IPS DF 6.9 (cell line): ENCODE results near the gene ROMO1.
"Not testable (repeated sequence)": the region's sequence is repeated elsewhere in the genome, so short reads cannot be mapped to it uniquely, and the experiment has no call there.

Experiments
- DNase-seq: peaks from one replicate; pipeline ENCODE4 v3.0.0-alpha.2; 2013; ENCODE audit warnings: low read depth, low spot score
- H3K27ac ChIP-seq: one replicate; pipeline ENCODE4 v1.5.1; 2013; ENCODE audit warnings: low read length, control low read depth
- H3K27me3 ChIP-seq: 2 replicates; pipeline ENCODE4 v1.6.1; 2013; ENCODE audit warnings: mild to moderate bottlenecking, low read length; ENCODE audit not compliant: control insufficient read depth, insufficient read depth
- H3K36me3 ChIP-seq: 2 replicates; pipeline ENCODE4 v1.6.1; 2013; ENCODE audit warnings: low read length; ENCODE audit not compliant: control insufficient read depth, insufficient read depth
- H3K4me1 ChIP-seq: 2 replicates; pipeline ENCODE4 v1.6.1; 2013; ENCODE audit warnings: low read length; ENCODE audit not compliant: control insufficient read depth, insufficient read depth
- H3K4me3 ChIP-seq: 2 replicates; pipeline ENCODE4 v1.5.1; 2013; ENCODE audit warnings: mild to moderate bottlenecking, low read length
- H3K9me3 ChIP-seq: 2 replicates; pipeline ENCODE4 v1.6.1; 2013; ENCODE audit warnings: low read length, inconsistent platforms; ENCODE audit not compliant: control insufficient read depth, insufficient read depth
- WGBS: extraction: QIAGEN DNeasy Blood & Tissue Kit; methylation state at CpG from one replicate; pipeline ENCODE4 v1.1.7; 2013; ENCODE audit warnings: mixed read lengths, missing lambda C conversion rate; ENCODE audit not compliant: insufficient read length, insufficient coverage; 5-methylcytosine and 5-hydroxymethylcytosine counted together

Gene ROMO1

DNA sequence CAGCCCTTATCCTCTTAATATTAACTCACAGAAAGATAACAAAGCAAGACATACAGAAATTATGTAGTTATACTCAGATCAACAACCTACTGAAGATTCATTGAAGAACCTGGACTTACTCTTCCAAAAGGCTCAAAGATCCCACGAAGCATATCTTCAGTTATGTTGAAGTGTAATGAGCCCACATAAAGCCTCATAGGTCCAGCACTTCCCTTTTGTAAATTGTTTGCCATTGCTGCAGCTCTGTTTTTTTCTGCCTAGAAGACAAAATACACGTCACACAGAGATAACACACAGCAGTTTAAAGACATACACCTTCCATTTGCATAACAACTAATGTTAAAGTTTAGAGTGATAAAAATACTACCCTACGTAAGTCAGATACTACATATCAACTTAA lies 22.4 kb downstream of the ROMO1 start:
- no CpG with 5 or more reads among the region's 3 CpGs for WGBS
- Histone ChIP-seq H3K9me3 (no peaks in the 10 kb centered on the region), H3K36me3 (peaks cover 42% of the 10 kb centered on the region), H3K4me1 (no peaks in the 10 kb centered on the region), H3K27ac (no peak overlapping the region), H3K27me3 (no peaks in the 10 kb centered on the region), H3K4me3 (no peak overlapping the region)
- no peak for DNase-seq

DNA sequence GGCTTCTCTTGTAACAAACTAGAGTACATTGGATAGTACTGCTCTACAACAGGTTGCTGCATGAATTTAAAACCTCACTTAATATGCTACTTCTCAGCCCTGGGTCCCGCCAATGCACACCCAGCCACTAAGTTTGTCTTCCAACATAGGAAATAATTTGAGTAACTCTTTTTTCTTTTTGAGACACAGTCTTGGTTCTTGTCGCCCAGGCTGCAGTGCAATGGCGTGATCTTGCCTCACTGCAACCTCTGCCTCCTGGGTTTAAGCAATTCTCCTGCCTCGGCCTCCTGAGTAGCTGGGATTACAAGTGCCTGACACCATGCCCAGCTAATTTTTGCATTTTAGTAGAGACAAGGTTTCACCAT lies 24.1 kb downstream of the ROMO1 start:
- no CpG with 5 or more reads among the region's 4 CpGs for WGBS
- peaks cover 45% of the 10 kb centered on the region for H3K36me3 ChIP-seq
- not testable (repeated sequence) for DNase-seq, H3K27me3 ChIP-seq, H3K4me3 ChIP-seq, H3K4me1 ChIP-seq, H3K27ac ChIP-seq, H3K9me3 ChIP-seq

DNA sequence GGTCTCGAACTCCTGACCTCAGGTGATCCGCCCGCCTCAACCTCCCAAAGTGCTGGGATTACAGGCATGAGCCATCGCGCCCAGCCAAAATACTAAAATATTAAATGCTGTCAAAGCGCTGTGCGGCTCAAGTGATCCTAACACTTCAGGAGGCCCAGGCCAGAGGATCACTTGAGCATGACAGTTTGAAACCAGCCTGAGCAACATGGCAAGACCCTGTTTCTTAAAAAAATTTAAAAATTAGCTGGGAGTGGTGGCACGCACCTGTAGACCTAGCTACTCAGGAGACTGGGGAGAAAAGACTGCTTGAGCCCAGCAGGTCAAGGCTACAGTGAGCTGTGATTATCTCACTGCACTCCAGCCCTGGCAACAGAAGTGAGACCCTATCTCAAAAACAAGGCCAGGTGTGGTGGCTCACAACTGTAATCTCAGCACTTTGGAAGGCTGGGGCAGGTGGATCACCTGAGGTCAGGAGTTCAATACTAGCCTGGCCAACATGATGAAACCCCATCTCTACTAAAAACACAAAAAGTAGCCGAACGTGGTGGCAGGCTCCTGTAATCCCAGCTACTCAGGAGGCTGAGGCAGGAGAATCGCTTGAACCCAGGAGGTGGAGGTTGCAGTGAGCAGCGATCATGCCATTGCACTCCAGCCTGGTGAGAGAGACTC lies 24.6 kb downstream of the ROMO1 start:
- not testable (repeated sequence) for H3K9me3 ChIP-seq, H3K4me1 ChIP-seq, H3K4me3 ChIP-seq, H3K27me3 ChIP-seq, H3K27ac ChIP-seq, DNase-seq
- peaks cover 47% of the 10 kb centered on the region for H3K36me3 ChIP-seq
- WGBS: no CpG with 5 or more reads among the region's 12 CpGs

DNA sequence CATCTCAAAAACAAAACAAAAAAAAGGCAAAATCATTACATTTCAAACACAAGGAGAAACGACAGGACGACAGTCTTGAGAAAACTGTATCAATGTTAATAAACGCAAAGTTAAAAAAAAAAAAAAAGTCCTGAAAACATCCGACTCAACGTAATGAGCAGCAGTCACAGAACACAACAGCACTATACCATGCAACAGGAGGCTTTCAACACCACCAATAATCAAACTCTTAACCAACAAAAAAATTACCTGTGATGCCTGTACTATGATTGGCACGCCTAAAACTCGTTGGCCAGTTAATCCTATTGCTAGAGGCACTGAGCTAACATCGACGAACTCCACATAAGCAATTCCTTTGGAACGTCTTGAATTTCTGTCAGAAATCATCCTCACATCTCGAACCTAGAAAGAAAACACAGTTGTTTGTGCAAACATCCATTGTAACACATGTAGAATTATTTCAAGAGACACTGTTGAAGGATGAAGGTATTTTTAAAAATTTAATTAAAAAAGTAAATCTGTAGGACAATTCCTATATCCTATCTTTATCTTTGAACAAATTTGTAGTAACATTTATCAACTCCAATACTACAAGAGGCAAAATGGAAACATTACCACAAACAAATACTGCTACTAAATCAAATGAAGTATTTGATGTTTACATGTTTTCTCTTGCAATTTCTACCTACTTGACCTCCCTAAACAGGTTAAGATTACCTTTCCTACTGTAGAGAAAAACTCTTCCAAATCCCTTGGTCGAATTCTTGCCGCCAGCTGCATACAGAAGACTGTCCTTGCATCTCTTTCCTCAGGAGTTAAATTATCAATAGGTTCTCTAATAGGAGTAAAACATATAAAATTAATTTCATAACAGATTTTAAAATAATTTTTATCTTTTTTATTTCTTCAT lies 25.4 kb downstream of the ROMO1 start:
- Histone ChIP-seq H3K27me3 (no peaks in the 10 kb centered on the region), H3K27ac (no peak overlapping the region), H3K4me1 (no peaks in the 10 kb centered on the region), H3K9me3 (no peaks in the 10 kb centered on the region), H3K36me3 (peaks cover 45% of the 10 kb centered on the region), H3K4me3 (no peak overlapping the region)
- no CpG with 5 or more reads among the region's 13 CpGs for WGBS
- no peak for DNase-seq

DNA sequence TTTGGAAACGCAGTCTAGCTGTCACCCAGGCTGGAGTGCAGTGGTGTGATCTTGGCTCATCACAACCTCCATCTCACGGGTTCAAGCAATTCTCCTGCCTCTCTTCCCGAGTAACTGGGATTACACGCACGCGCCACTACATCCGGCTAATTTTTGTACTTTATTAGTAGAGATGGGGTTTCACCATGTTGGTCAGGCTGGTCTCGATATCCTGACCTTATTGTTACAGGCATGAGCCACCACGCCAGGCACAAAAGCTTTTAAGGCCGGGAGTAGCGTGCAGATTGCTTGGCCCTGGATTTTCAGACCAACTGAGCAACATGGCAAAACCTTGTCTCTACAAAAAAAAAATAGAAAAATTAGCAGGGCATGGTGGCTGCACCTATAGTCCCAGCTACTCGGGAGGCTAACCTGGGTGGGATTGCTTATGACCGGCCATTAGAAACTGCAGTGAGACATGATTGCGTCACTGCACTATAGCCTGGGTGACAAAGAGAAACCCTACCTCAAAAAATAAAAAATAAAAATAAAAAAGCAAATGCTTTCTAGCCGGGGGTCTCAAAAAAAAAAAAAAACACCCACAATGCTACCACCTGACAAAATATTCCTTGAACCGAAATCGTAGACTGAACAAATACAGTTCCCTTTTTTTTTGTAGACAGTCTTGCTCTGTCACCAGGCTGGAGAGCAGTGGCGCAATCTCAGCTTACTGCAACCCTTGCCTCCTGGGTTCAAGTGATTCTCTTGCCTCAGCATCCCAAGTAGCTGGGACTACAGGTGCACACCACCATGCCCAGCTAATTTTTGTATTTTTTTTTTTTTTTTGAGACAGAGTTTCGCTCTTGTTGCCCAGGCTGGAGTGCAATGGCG lies 27.9 kb downstream of the ROMO1 start:
- no peaks in the 10 kb centered on the region for H3K9me3 ChIP-seq
- H3K4me3 ChIP-seq: no peak overlapping the region
- H3K4me1 ChIP-seq: no peaks in the 10 kb centered on the region
- H3K27ac ChIP-seq: no peak overlapping the region
- H3K27me3 ChIP-seq: no peaks in the 10 kb centered on the region
- H3K36me3 ChIP-seq: peaks cover 41% of the 10 kb centered on the region
- DNase-seq: no peak
- no CpG with 5 or more reads among the region's 20 CpGs for WGBS

DNA sequence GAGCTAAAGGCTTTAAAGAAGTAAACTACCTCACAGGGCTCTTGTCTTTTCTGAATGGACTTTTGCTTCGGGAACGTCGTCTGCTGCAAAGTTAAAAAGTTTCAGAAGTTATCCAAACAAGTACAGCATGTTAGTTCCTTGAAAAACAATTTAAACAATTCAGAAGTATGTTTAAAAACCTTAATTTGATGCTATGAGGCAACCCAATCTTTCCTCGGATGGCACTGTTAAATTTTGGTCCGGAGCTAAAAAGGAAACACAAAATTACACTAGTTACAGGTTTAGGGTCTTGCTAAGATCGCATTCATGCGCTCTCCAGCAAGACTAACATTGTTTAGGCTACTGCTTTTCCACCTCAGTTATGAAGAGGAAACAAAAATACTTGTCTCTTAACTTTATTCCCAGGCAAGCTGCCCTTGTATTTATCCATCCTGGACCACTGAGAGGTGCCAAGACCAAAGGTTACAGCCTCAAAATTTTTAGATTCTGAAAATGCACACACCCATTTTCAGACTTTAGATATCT lies 30.1 kb downstream of the ROMO1 start:
- Histone ChIP-seq H3K4me3 (no peak overlapping the region), H3K4me1 (no peaks in the 10 kb centered on the region), H3K27me3 (no peaks in the 10 kb centered on the region), H3K9me3 (no peaks in the 10 kb centered on the region), H3K27ac (no peak overlapping the region), H3K36me3 (peaks cover 38% of the 10 kb centered on the region)
- WGBS: no CpG with 5 or more reads among the region's 7 CpGs
- DNase-seq: no peak

DNA sequence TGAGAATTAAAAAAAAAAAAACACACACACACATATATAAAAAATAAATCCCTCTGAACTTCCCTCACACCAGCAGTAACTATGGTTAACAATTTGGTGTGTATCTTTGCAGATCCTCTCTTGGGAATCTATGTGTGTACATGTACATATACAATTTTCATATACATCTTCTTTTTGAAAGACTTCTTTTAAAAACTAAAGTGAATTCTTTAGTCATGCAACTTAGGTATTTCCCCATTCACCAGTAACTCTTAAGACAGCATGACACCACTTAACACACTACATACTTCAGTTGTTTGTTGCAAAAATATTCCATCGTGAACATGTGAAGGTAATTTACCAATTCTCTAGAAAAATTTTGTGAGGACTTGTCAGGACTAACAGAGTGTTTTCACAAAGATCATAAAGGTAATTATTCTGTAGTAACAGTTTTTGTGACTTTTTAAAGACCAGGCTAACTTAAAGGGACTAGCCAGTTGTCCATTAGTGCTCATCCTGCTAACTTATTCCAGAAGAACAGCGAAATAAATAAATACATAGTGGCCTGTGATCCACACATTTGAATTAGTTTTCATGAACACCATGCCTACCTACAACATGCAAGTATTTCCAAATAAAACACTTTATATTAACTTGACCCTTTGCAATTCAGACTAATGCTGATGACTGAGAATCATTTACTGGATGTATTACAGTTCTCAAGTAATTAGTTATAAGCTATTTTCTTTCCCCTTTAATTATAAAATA lies 30.8 kb downstream of the ROMO1 start:
- WGBS: no CpG with 5 or more reads among the region's 2 CpGs
- H3K27me3 ChIP-seq: no peaks in the 10 kb centered on the region
- H3K36me3 ChIP-seq: peaks cover 36% of the 10 kb centered on the region
- H3K9me3 ChIP-seq: no peaks in the 10 kb centered on the region
- DNase-seq: no peak
- H3K27ac ChIP-seq: no peak overlapping the region
- H3K4me3 ChIP-seq: no peak overlapping the region
- H3K4me1 ChIP-seq: no peaks in the 10 kb centered on the region

DNA sequence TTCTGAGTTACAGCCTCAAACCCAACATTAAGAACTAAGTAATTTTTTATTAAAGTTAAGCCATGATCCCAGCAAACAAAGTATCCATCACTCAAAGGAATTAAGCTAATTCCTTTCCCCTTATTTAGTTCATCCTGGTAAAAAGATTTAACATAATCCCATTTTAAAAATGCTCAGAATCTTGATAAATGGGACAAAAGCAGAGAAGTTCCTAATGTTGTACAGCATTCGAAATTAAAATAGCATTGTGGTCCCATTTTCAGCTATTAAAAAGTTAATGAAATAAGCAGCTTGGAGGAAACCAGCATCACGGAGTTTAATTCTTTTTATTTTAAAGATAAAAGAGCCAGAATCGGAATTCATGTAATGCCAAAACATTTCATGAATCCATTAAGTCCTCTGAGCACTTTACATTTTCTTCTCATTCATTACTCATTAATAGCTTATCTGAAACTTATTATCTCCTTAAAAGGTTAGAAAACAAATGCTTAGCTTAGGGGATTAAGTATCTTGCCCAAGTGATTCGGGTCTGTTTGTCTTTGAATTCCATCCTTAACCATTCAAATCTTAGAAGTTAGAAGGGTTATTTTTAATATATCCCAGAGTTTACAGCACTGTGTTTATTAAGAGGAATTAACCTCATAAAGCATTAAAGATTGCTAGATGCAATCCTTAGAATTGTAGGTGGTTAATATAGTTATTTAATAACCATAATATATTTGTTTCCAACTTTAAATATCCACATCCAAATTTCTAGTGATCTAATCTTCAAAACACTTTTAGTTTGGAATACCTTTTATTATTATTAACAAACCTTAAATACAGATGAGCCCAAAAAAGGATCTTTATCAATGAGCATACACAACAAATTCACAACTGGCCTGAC lies 31.6 kb downstream of the ROMO1 start:
- H3K36me3 ChIP-seq: peaks cover 38% of the 10 kb centered on the region
- H3K27me3 ChIP-seq: no peaks in the 10 kb centered on the region
- no peaks in the 10 kb centered on the region for H3K9me3 ChIP-seq
- no CpG with 5 or more reads among the region's 4 CpGs for WGBS
- H3K4me1 ChIP-seq: no peaks in the 10 kb centered on the region
- DNase-seq: no peak
- H3K27ac ChIP-seq: no peak overlapping the region
- H3K4me3 ChIP-seq: no peak overlapping the region

DNA sequence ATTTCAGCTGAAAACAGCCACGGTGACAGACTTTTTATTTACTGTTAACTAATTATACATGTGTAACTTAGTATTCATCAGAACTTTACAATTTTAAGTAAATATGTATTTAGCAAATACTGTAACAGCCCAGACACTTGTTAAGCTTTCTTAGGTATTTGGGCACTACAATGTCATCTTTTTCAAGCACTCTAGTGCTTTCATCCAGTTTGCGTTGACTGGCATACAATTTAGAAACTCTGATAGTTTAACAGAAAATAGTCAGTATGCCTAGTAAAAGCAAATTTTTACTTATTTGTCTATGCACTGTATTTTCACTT lies 32.2 kb downstream of the ROMO1 start:
- Histone ChIP-seq H3K9me3 (no peaks in the 10 kb centered on the region), H3K27ac (no peak overlapping the region), H3K27me3 (no peaks in the 10 kb centered on the region), H3K4me3 (no peak overlapping the region), H3K4me1 (no peaks in the 10 kb centered on the region), H3K36me3 (peaks cover 40% of the 10 kb centered on the region)
- WGBS: no CpG with 5 or more reads among the region's 2 CpGs
- DNase-seq: no peak
